ENCODE results near the gene AGPS. TPM values are rescaled to one million over a fixed set of nuclear protein-coding genes. Genes with fewer than 3 reads are reported as not detected.

AGPS gene
- polyA plus RNA-seq, 2 of the 4 experiments (the other 2 are of a cell fraction) = 49.8 to 62.1 TPM

- CTCF ChIA-PET = interaction anchor here (0.8 kb wide), 1 partner anchor 1604 kb away, joined by 3 read pairs; no protein-coding TSS in a partner anchor
- H3K4me2 ChIP-seq = no peak overlapping the region
- TF ChIP-seq TFCP2L1 (CRISPR knock-in tag; IDR thresholded peaks at IDR 0.05) (no peak), FOSB (CRISPR knock-in tag; IDR thresholded peaks at IDR 0.05) (no peak), ESRRA (IDR thresholded peaks at IDR 0.05; ENCODE audit: borderline replicate concordance, low read length) (no peak), USF2 (IDR thresholded peaks at IDR 0.05) (no peak), HEYL (CRISPR knock-in tag; IDR thresholded peaks at IDR 0.05) (no peak), BHLHE40 (IDR thresholded peaks at IDR 0.05; ENCODE audit: low read depth, low read length) (no peak), TP53 (CRISPR knock-in tag; IDR thresholded peaks at IDR 0.05) (no peak), CHD4 (IDR thresholded peaks at IDR 0.05; ENCODE audit: borderline replicate concordance) (no peak)
- no peaks in the 10 kb centered on the region for H3K9me3 ChIP-seq
- WGBS (ENCODE audit: missing lambda C conversion rate) = 62% methylated on average over 3 of the region's 3 CpGs
- H3K4me3 ChIP-seq = no peak overlapping the region
- ATAC-seq (no peak), FAIRE-seq (no peak), DNase-seq (ENCODE audit: low read depth in 1 of 2, low spot score in 1 of 2) (no peak)
- H3K4me1 ChIP-seq = no peaks in the 10 kb centered on the region
- POLR2A ChIA-PET = no interaction called here
- no peak overlapping the region for H3K27ac ChIP-seq
These were observed 132.9 kb downstream of the AGPS start for GRCh38 chr2:177525351-177525924.

- Histone ChIP-seq H3K27ac (no peak overlapping the region), H3K4me1 (no peaks in the 10 kb centered on the region), H3K9me3 (no peaks in the 10 kb centered on the region), H3K4me3 (no peak overlapping the region), H3K4me2 (no peak overlapping the region)
- FAIRE-seq (no peak), ATAC-seq (no peak), DNase-seq (ENCODE audit: low read depth in 1 of 2, low spot score in 1 of 2) (no peak)
- CTCF ChIA-PET = no interaction called here
- TF ChIP-seq ZFP36 (IDR thresholded peaks at IDR 0.05; ENCODE audit: borderline replicate concordance, partially characterized antibody) = no peak
- no peak for TF ChIP-seq FOSL2 (IDR thresholded peaks at IDR 0.05)
- TF ChIP-seq FOSL2 (CRISPR knock-in tag; IDR thresholded peaks at IDR 0.05) = 0 out of 2 replicates have a peak, but pooled peaks have one; percentile 8
- TF ChIP-seq SMC3 (IDR thresholded peaks at IDR 0.05) = no peak
- TF ChIP-seq EHF (CRISPR knock-in tag; IDR thresholded peaks at IDR 0.05) = no peak
- POLR2A ChIA-PET = no interaction called here
These were observed 135.9 kb downstream of the AGPS start for GRCh38 chr2:177528351-177528933.

- ChIA-PET POLR2A (no interaction called here), CTCF (interaction anchor here (1.1 kb wide), 1 partner anchor 75 kb away, joined by 3 read pairs; no protein-coding TSS in a partner anchor)
- WGBS (ENCODE audit: missing lambda C conversion rate) = 91% methylated on average over 3 of the region's 3 CpGs
- FAIRE-seq (no peak), DNase-seq (ENCODE audit: low read depth in 1 of 2, low spot score in 1 of 2) (no peak), ATAC-seq (no peak)
- Histone ChIP-seq H3K9me3 (no peaks in the 10 kb centered on the region), H3K4me1 (no peaks in the 10 kb centered on the region), H3K27ac (no peak overlapping the region), H3K4me3 (no peak overlapping the region), H3K4me2 (no peak overlapping the region)
- TF ChIP-seq MYC (IDR thresholded peaks at IDR 0.05; ENCODE audit: borderline replicate concordance, low read length) (no peak), TP53 (CRISPR knock-in tag; IDR thresholded peaks at IDR 0.05) (no peak), HES2 (IDR thresholded peaks at IDR 0.05) (no peak), RARB (CRISPR knock-in tag; IDR thresholded peaks at IDR 0.05) (no peak), BCL3 (IDR thresholded peaks at IDR 0.05) (no peak), SMC3 (IDR thresholded peaks at IDR 0.05) (no peak), MAZ (IDR thresholded peaks at IDR 0.05; ENCODE audit: borderline replicate concordance, low read depth, low read length) (no peak), CHD2 (IDR thresholded peaks at IDR 0.05; ENCODE audit: low read length, partially characterized antibody) (no peak), RNF2 (IDR thresholded peaks at IDR 0.05; ENCODE audit: borderline replicate concordance, low read depth) (no peak), HEYL (CRISPR knock-in tag; IDR thresholded peaks at IDR 0.05) (no peak), POLR2A (IDR thresholded peaks at IDR 0.05; ENCODE audit: low read length) (no peak), CBX2 (IDR thresholded peaks at IDR 0.05; ENCODE audit: borderline replicate concordance, low read depth) (no peak), REST (IDR thresholded peaks at IDR 0.05) (no peak), JUNB (IDR thresholded peaks at IDR 0.05) (no peak), EP300 (IDR thresholded peaks at IDR 0.05) (no peak), HDAC2 (IDR thresholded peaks at IDR 0.05) (no peak), PHF8 (IDR thresholded peaks at IDR 0.05; ENCODE audit: borderline replicate concordance, low read depth) (no peak)
These were observed 136.6 kb downstream of the AGPS start for GRCh38 chr2:177529166-177529565.
